ENCODE measurements around the gene PPP1R3G. TPM values are rescaled to one million over a fixed set of nuclear protein-coding genes. Genes with fewer than 3 reads are reported as not detected.

The PPP1R3G gene
- total RNA-seq, 1 donor from 2014 or later = 0.41 TPM

GRCh38 chr6:5089481-5090438 is 4.6 kb downstream of the PPP1R3G start:
- no peak overlapping the region for H3K4me3 ChIP-seq
- H3K27me3 ChIP-seq (ENCODE audit: low read depth) = peaks cover 24% of the 10 kb centered on the region
- H3K36me3 ChIP-seq = no peaks in the 10 kb centered on the region
- intact Hi-C loops (cut with DNase I) = no loop called here
- no peak for ATAC-seq
- peaks cover 19% of the 10 kb centered on the region for H3K4me1 ChIP-seq
- no peak overlapping the region for H3K27ac ChIP-seq
- DNase-seq = no peak
- H3K9me3 ChIP-seq = no peaks in the 10 kb centered on the region
- TF ChIP-seq CTCF (IDR thresholded peaks at IDR 0.05) = no peak

GRCh38 chr6:5090603-5091002 is 5.5 kb downstream of the PPP1R3G start:
- Histone ChIP-seq H3K9me3 (no peaks in the 10 kb centered on the region), H3K27ac (no peak overlapping the region), H3K27me3 (ENCODE audit: low read depth) (peaks cover 16% of the 10 kb centered on the region), H3K36me3 (no peaks in the 10 kb centered on the region), H3K4me3 (no peak overlapping the region), H3K4me1 (peaks cover 12% of the 10 kb centered on the region)
- intact Hi-C loops (cut with DNase I) = no loop called here
- ATAC-seq (no peak), DNase-seq (no peak)
- no peak for TF ChIP-seq CTCF (IDR thresholded peaks at IDR 0.05)

GRCh38 chr6:5091210-5092069 is 6.3 kb downstream of the PPP1R3G start:
- DNase-seq = no peak
- no peak for TF ChIP-seq CTCF (IDR thresholded peaks at IDR 0.05)
- H3K36me3 ChIP-seq = no peaks in the 10 kb centered on the region

GRCh38 chr6:5093231-5094015 is 8.3 kb downstream of the PPP1R3G start:
- ATAC-seq (no peak), DNase-seq (no peak)
- no peaks in the 10 kb centered on the region for H3K4me1 ChIP-seq
- no peak for TF ChIP-seq CTCF (IDR thresholded peaks at IDR 0.05)
- H3K9me3 ChIP-seq = no peaks in the 10 kb centered on the region
- no peak overlapping the region for H3K27ac ChIP-seq
- H3K27me3 ChIP-seq (ENCODE audit: low read depth) = no peaks in the 10 kb centered on the region
- intact Hi-C loops (cut with DNase I) = no loop called here
- no peaks in the 10 kb centered on the region for H3K36me3 ChIP-seq
- H3K4me3 ChIP-seq = no peak overlapping the region

More at GRCh38 chr6:5091210-5092069, 6.3 kb downstream of the PPP1R3G start:
- Histone ChIP-seq H3K9me3 (no peaks in the 10 kb centered on the region), H3K27ac (no peak overlapping the region), H3K4me1 (peaks cover 4% of the 10 kb centered on the region), H3K4me3 (no peak overlapping the region), H3K27me3 (ENCODE audit: low read depth) (peaks cover 8% of the 10 kb centered on the region)
- ATAC-seq = no peak
- intact Hi-C loops (cut with DNase I) = no loop called here

- no peak for TF ChIP-seq CTCF (IDR thresholded peaks at IDR 0.05)
- intact Hi-C loops (cut with DNase I) = no loop called here
- Histone ChIP-seq H3K4me1 (no peaks in the 10 kb centered on the region), H3K9me3 (no peaks in the 10 kb centered on the region), H3K4me3 (no peak overlapping the region), H3K27me3 (ENCODE audit: low read depth) (no peaks in the 10 kb centered on the region), H3K36me3 (no peaks in the 10 kb centered on the region), H3K27ac (no peak overlapping the region)
- DNase-seq = no peak
- no peak for ATAC-seq
These were observed 9.2 kb downstream of the PPP1R3G start for GRCh38 chr6:5094327-5094726.
